Measurements from ENCODE around the gene FGF19. TPM values are rescaled to one million over a fixed set of nuclear protein-coding genes. Genes with fewer than 3 reads are reported as not detected.

The FGF19 gene
- total RNA-seq, 2 donors from 2014 or later: 0.37 to 0.40 TPM

DNA sequence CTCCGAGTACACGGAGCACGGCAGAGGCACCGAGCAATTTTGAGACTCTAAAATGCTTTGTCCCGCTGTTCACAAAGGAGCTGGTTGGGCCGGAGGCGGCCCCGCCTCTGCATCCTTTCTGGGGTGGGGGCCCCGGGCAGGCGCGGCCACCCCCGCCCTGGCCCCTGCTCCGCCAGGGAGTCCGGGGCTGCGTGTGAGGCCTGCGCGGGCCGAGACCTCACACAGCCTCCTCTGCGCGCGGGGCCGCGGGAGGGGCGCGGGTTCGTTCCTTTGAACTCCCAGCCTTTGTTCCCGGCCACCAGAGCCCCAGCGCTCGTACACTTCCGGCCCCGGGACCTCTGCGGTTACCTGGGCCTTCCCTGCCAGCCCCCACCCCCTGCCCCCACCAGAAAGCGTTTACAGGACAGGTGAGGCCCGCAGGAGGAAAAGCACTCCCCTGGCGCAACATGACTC is 1.6 kb downstream of the FGF19 start:
- peaks cover 31% of the 10 kb centered on the region for H3K4me1 Mint-ChIP-seq
- H3K4me3 ChIP-seq (ENCODE audit: low read length): no peak overlapping the region
- no peak overlapping the region for H3K9ac ChIP-seq (ENCODE audit: extremely low read depth, low read length, poor library complexity, severe bottlenecking)

DNA sequence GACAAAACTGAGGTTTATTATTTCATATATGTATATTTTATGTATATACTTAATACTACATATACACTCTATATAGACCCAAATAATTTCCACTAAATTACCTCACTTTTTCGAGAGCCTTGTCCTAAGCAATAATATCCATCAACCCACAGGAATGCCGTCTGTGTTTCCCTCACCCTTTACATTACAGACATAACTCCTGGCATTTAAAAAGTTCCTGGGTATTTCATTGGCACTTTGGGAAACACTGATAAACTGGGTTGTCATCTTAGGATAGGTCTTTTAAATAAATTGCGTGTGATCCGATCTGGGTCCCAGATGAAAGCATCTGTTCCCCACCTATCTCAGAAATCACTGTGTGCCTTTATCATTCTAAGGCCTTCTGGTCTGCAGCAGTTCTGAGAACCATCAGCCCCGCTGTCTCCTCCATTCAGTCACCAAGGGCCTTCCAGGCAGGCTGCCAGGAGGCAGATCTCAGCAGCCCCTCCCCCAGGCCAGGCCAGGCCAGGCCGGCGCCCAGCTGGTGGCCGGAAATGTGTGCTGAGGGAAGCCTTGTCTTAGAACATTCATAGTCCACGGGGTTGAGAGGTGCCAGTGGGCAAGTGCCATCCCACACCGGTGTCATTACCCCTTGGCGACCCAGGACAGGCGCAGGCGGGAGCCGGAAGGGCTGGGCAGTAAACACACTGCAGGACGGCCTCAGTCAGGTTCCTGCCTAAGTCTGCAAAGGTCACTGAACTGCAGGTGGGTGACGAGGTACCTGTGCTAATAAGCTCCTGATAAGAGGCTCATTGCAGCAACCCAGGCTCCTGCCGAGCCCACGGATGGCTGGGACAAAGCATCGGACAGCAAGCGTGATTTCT is 3.3 kb downstream of the FGF19 start:
- WGBS, 2 experiments (ENCODE audit: insufficient coverage in 1 of 2, insufficient read length in 1 of 2): 19 to 21% methylated on average over 17 to 20 of the region's 20 CpGs
- DNase-seq: peak; percentile 95
- Histone ChIP-seq H3K27me3 (ENCODE audit: control insufficient read depth, insufficient read depth, low read length, poor library complexity, severe bottlenecking) (peaks cover 41% of the 10 kb centered on the region), H3K9ac (ENCODE audit: extremely low read depth, low read length, poor library complexity, severe bottlenecking) (no peak overlapping the region), H3K4me1 (ENCODE audit: control insufficient read depth, insufficient read depth, low read length) (peaks cover 6% of the 10 kb centered on the region), H3K27ac (ENCODE audit: low read depth, low read length) (no peak overlapping the region), H3K9me3 (ENCODE audit: control insufficient read depth, low read length) (no peaks in the 10 kb centered on the region), H3K36me3 (ENCODE audit: control insufficient read depth, insufficient read depth, low read length) (no peaks in the 10 kb centered on the region), H3K4me3 (ENCODE audit: low read length) (no peak overlapping the region)
- Mint-ChIP-seq H3K27me3 (ENCODE audit: insufficient read depth) (peaks cover 30% of the 10 kb centered on the region), H3K27ac (peak overlapping the region; percentile 92), H3K4me1 (peaks cover 17% of the 10 kb centered on the region), H3K9me3 (no peaks in the 10 kb centered on the region), H3K4me3 (peak overlapping the region; percentile 36), H3K36me3 (ENCODE audit: low read depth) (no peaks in the 10 kb centered on the region)
- no peak for TF ChIP-seq CTCF (conservative IDR thresholded peaks at IDR 0.05)

More for the DNA sequence above, 1.6 kb downstream of the FGF19 start:
- H3K27me3 Mint-ChIP-seq (ENCODE audit: insufficient read depth): peaks cover 35% of the 10 kb centered on the region
- H3K27ac Mint-ChIP-seq: no peak overlapping the region
- H3K36me3 Mint-ChIP-seq (ENCODE audit: low read depth): no peaks in the 10 kb centered on the region
- no peaks in the 10 kb centered on the region for H3K9me3 Mint-ChIP-seq
- H3K36me3 ChIP-seq (ENCODE audit: control insufficient read depth, insufficient read depth, low read length): no peaks in the 10 kb centered on the region
- no peak for TF ChIP-seq CTCF (conservative IDR thresholded peaks at IDR 0.05)
- no peaks in the 10 kb centered on the region for H3K9me3 ChIP-seq (ENCODE audit: control insufficient read depth, low read length)
- H3K4me3 Mint-ChIP-seq: peak overlapping the region; percentile 40
- no peak overlapping the region for H3K27ac ChIP-seq (ENCODE audit: low read depth, low read length)
- DNase-seq: peak; percentile 83
- 10 to 16% methylated on average over 11 to 35 of the region's 35 CpGs for WGBS, 2 experiments (ENCODE audit: insufficient coverage in 1 of 2, insufficient read length in 1 of 2)
- H3K27me3 ChIP-seq (ENCODE audit: control insufficient read depth, insufficient read depth, low read length, poor library complexity, severe bottlenecking): peaks cover 53% of the 10 kb centered on the region
- H3K4me1 ChIP-seq (ENCODE audit: control insufficient read depth, insufficient read depth, low read length): peaks cover 6% of the 10 kb centered on the region

- Mint-ChIP-seq H3K4me1 (peaks cover 12% of the 10 kb centered on the region), H3K27me3 (ENCODE audit: insufficient read depth) (peaks cover 19% of the 10 kb centered on the region), H3K27ac (no peak overlapping the region), H3K36me3 (ENCODE audit: low read depth) (no peaks in the 10 kb centered on the region), H3K9me3 (no peaks in the 10 kb centered on the region), H3K4me3 (no peak overlapping the region)
- WGBS, 2 experiments (ENCODE audit: insufficient coverage in 1 of 2, insufficient read length in 1 of 2): 94 to 95% methylated on average over 12 to 13 of the region's 13 CpGs
- Histone ChIP-seq H3K9ac (ENCODE audit: extremely low read depth, low read length, poor library complexity, severe bottlenecking) (no peak overlapping the region), H3K4me3 (ENCODE audit: low read length) (no peak overlapping the region), H3K9me3 (ENCODE audit: control insufficient read depth, low read length) (no peaks in the 10 kb centered on the region), H3K36me3 (ENCODE audit: control insufficient read depth, insufficient read depth, low read length) (no peaks in the 10 kb centered on the region), H3K27ac (ENCODE audit: low read depth, low read length) (no peak overlapping the region), H3K27me3 (ENCODE audit: control insufficient read depth, insufficient read depth, low read length, poor library complexity, severe bottlenecking) (peaks cover 28% of the 10 kb centered on the region), H3K4me1 (ENCODE audit: control insufficient read depth, insufficient read depth, low read length) (peaks cover 6% of the 10 kb centered on the region)
- no peak for DNase-seq
- TF ChIP-seq CTCF (conservative IDR thresholded peaks at IDR 0.05): no peak
Measured at GRCh38 chr11:69699213-69699612, 4.6 kb downstream of the FGF19 start.

All from endodermal cell (in vitro differentiated cells).